ENCODE results near the gene PRAMEF33.
A peak's percentile ranks its signal among the peaks of the same experiment; 100 is the strongest.
"Not testable (repeated sequence)": the region's sequence is repeated elsewhere in the genome, so short reads cannot be mapped to it uniquely, and the experiment has no call there.

The PRAMEF33 gene

DNA sequence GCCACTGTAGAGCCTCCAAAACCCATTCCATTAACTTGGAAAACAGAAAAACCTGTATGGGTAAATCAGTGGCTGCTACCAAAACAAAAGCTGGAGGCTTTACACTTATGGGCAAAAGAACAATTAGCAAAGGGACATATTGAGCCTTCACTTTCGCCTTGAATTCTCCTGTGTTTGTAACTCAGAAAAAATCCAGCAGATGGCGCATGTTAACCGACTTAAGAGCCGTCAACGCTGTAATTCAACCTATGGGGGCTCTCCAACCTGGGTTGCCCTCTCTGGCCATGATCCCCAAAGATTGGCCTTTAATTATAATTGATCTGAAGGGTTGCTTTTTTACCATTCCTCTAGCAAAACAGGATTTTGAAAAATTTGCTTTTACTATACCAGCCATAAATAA lies 53.4 kb downstream of the PRAMEF33 start:
- H3K4me3 ChIP-seq (ENCODE audit: low read depth, low read length), result not testable (repeated sequence)
- peak; percentile 60 for DNase-seq (ENCODE audit: low read depth)
- TF ChIP-seq, protein P1, sequence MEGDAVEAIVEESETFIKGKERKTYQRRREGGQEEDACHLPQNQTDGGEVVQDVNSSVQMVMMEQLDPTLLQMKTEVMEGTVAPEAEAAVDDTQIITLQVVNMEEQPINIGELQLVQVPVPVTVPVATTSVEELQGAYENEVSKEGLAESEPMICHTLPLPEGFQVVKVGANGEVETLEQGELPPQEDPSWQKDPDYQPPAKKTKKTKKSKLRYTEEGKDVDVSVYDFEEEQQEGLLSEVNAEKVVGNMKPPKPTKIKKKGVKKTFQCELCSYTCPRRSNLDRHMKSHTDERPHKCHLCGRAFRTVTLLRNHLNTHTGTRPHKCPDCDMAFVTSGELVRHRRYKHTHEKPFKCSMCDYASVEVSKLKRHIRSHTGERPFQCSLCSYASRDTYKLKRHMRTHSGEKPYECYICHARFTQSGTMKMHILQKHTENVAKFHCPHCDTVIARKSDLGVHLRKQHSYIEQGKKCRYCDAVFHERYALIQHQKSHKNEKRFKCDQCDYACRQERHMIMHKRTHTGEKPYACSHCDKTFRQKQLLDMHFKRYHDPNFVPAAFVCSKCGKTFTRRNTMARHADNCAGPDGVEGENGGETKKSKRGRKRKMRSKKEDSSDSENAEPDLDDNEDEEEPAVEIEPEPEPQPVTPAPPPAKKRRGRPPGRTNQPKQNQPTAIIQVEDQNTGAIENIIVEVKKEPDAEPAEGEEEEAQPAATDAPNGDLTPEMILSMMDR (IDR thresholded peaks at IDR 0.05; ENCODE audit: low read depth, low read length), result peak; percentile 19
